H9 (cell line): ENCODE measurements around the gene ADH5. TPM values are rescaled to one million over a fixed set of nuclear protein-coding genes. Genes with fewer than 3 reads are reported as not detected.

Experiments used
- DNase-seq: peaks from one replicate; pipeline ENCODE4 v3.0.0-alpha.2; 2017
- H2AFZ ChIP-seq: one replicate; pipeline ENCODE4 v1.6.1; 2013; ENCODE audit warnings: mild to moderate bottlenecking, low read length, control low read depth, moderate library complexity
- H2AK5ac ChIP-seq: 2 replicates; pipeline ENCODE4 v1.6.1; 2013; ENCODE audit warnings: low read length, control low read depth, mixed read lengths; ENCODE audit not compliant: insufficient read length
- H2BK120ac ChIP-seq: one replicate; pipeline ENCODE4 v1.6.1; 2013; ENCODE audit warnings: low read depth, mild to moderate bottlenecking, low read length, control low read depth, inconsistent platforms; ENCODE audit not compliant: poor library complexity, severe bottlenecking
- H2BK12ac ChIP-seq: 2 replicates; pipeline ENCODE4 v1.6.1; 2013; ENCODE audit warnings: low read length, control low read depth, mixed read lengths, low read depth; ENCODE audit not compliant: insufficient read length
- H2BK15ac ChIP-seq: 2 replicates; pipeline ENCODE4 v1.6.1; 2013; ENCODE audit warnings: low read depth, low read length, control low read depth
- H2BK20ac ChIP-seq: one replicate; pipeline ENCODE4 v1.6.1; 2013; ENCODE audit warnings: low read depth, mild to moderate bottlenecking, low read length, control low read depth, inconsistent platforms; ENCODE audit not compliant: poor library complexity, severe bottlenecking
- H2BK5ac ChIP-seq: 2 replicates; pipeline ENCODE4 v1.6.1; 2013; ENCODE audit warnings: low read length, control low read depth, mixed read lengths; ENCODE audit not compliant: insufficient read length
- H3K14ac ChIP-seq: 2 replicates; pipeline ENCODE4 v1.6.1; 2013; ENCODE audit warnings: low read length, control low read depth; ENCODE audit not compliant: insufficient read depth
- H3K18ac ChIP-seq: 2 replicates; pipeline ENCODE4 v1.6.1; 2013; ENCODE audit warnings: low read depth, mild to moderate bottlenecking, mixed read lengths, low read length, control low read depth; ENCODE audit not compliant: insufficient read length
- H3K23ac ChIP-seq: 2 replicates; pipeline ENCODE4 v1.6.1; 2013; ENCODE audit warnings: low read length, control low read depth, mixed read lengths, low read depth; ENCODE audit not compliant: insufficient read length
- H3K23me2 ChIP-seq: 2 replicates; pipeline ENCODE4 v1.6.1; 2013; ENCODE audit warnings: low read depth, mild to moderate bottlenecking, mixed read lengths, low read length, control low read depth; ENCODE audit not compliant: insufficient read length, poor library complexity, severe bottlenecking
- H3K27ac ChIP-seq: 2 replicates; pipeline ENCODE4 v1.5.1; 2013; ENCODE audit warnings: low read length, control low read depth, mixed read lengths, low read depth; ENCODE audit not compliant: insufficient read length
- H3K27me3 ChIP-seq: 2 replicates; pipeline ENCODE4 v1.6.1; 2013; ENCODE audit warnings: low read length, control low read depth, inconsistent platforms; ENCODE audit not compliant: insufficient read depth
- H3K4ac ChIP-seq: 2 replicates; pipeline ENCODE4 v1.6.1; 2013; ENCODE audit warnings: low read depth, mild to moderate bottlenecking, control low read depth, inconsistent platforms, low read length, moderate library complexity
- H3K4me1 ChIP-seq: 2 replicates; pipeline ENCODE4 v1.6.1; 2013; ENCODE audit warnings: low read length, control low read depth, inconsistent platforms; ENCODE audit not compliant: insufficient read depth
- H3K4me2 ChIP-seq: 2 replicates; pipeline ENCODE4 v1.6.1; 2013; ENCODE audit warnings: low read length, control low read depth, mixed read lengths; ENCODE audit not compliant: insufficient read length, insufficient read depth
- H3K56ac ChIP-seq: 2 replicates; pipeline ENCODE4 v1.6.1; 2013; ENCODE audit warnings: low read depth, mild to moderate bottlenecking, mixed read lengths, low read length, control low read depth; ENCODE audit not compliant: insufficient read length
- H3K79me1 ChIP-seq: 2 replicates; pipeline ENCODE4 v1.6.1; 2013; ENCODE audit warnings: low read depth, mild to moderate bottlenecking, moderate library complexity, low read length, control low read depth, inconsistent platforms; ENCODE audit not compliant: insufficient read depth, poor library complexity, severe bottlenecking
- H3K79me2 ChIP-seq: 2 replicates; pipeline ENCODE4 v1.6.1; 2013; ENCODE audit warnings: low read length, control low read depth, inconsistent platforms; ENCODE audit not compliant: insufficient read depth
- H3K9ac ChIP-seq: 2 replicates; pipeline ENCODE4 v1.6.1; 2013; ENCODE audit warnings: low read length, control low read depth, mixed read lengths; ENCODE audit not compliant: insufficient read length; ENCODE audit errors: extremely low read depth
- H3K9me3 ChIP-seq: one replicate; pipeline ENCODE4 v1.6.1; 2013; ENCODE audit warnings: low read depth, low read length, inconsistent platforms; ENCODE audit not compliant: control insufficient read depth
- H3T11ph ChIP-seq: one replicate; pipeline ENCODE4 v1.6.1; 2013; ENCODE audit warnings: mild to moderate bottlenecking, low read length, control low read depth, inconsistent platforms
- H4K20me1 ChIP-seq: one replicate; pipeline ENCODE4 v1.6.1; 2013; ENCODE audit not compliant: control insufficient read depth, insufficient read length, insufficient read depth
- H4K5ac ChIP-seq: 2 replicates; pipeline ENCODE4 v1.6.1; 2013; ENCODE audit warnings: low read depth, mild to moderate bottlenecking, mixed read lengths, low read length, control low read depth; ENCODE audit not compliant: insufficient read length
- H4K8ac ChIP-seq: replicated peaks from 2 replicates; pipeline ENCODE4 v1.6.1; 2013; ENCODE audit warnings: low read length, control low read depth, mixed read lengths, low read depth; ENCODE audit not compliant: insufficient read length
- H4K91ac ChIP-seq: 2 replicates; pipeline ENCODE4 v1.6.1; 2013; ENCODE audit warnings: low read depth, mild to moderate bottlenecking, moderate library complexity, mixed read lengths, low read length, control low read depth; ENCODE audit not compliant: insufficient read length
- H3K27ac Mint-ChIP-seq, 3 experiments: 2 replicates in 2 of 3; 3 replicates in 1 of 3; pipeline ENCODE4 v1.8.0; 2020 to 2021; ENCODE audit warnings: mixed read lengths in 3 of 3, mild to moderate bottlenecking in 1 of 3, moderate library complexity in 1 of 3
- H3K27me3 Mint-ChIP-seq: 2 replicates; pipeline ENCODE4 v1.8.0; 2021; ENCODE audit warnings: low read depth, mild to moderate bottlenecking, moderate library complexity, mixed read lengths
- H3K36me3 Mint-ChIP-seq, 3 experiments: 2 replicates in 2 of 3; 3 replicates in 1 of 3; pipeline ENCODE4 v1.8.0; 2020 to 2021; ENCODE audit warnings: low read depth in 3 of 3, mixed read lengths in 3 of 3; ENCODE audit not compliant: insufficient read depth in 1 of 3
- H3K4me1 Mint-ChIP-seq, 2 experiments: 2 replicates each; pipeline ENCODE4 v1.8.0; 2020; ENCODE audit warnings: mixed read lengths in 2 of 2
- H3K4me3 Mint-ChIP-seq, 2 experiments: 2 replicates in 1 of 2; 3 replicates in 1 of 2; pipeline ENCODE4 v1.8.0; 2020 to 2021; ENCODE audit warnings: mild to moderate bottlenecking in 2 of 2, mixed read lengths in 2 of 2, moderate library complexity in 1 of 2
- H3K9me3 Mint-ChIP-seq, 2 experiments: 2 replicates in 1 of 2; 3 replicates in 1 of 2; pipeline ENCODE4 v1.8.0; 2020; ENCODE audit warnings: mild to moderate bottlenecking in 2 of 2, mixed read lengths in 2 of 2, moderate library complexity in 1 of 2
- CTCF ChIP-seq: fragments of 200-600 bp; sonication (generic); conservative IDR thresholded peaks from 3 replicates; pipeline ENCODE4 v1.8.0; 2021; ENCODE audit warnings: antibody characterized with exemption, mild to moderate bottlenecking
- WGBS: extraction: QIAGEN DNeasy Blood & Tissue Kit; methylation state at CpG from one replicate; pipeline ENCODE4 v1.1.7; 2013; ENCODE audit warnings: missing lambda C conversion rate, low lambda C conversion rate, mixed read lengths; ENCODE audit not compliant: insufficient read length; ENCODE audit errors: extremely low coverage; 5-methylcytosine and 5-hydroxymethylcytosine counted together
- total RNA-seq: library from RNA; stranded (reverse); gene quantifications from 2 replicates; pipeline ENCODE4 v1.2.1, GENCODE V29; 2021

The ADH5 gene
- total RNA-seq, 1 experiment from 2014 or later = 284 TPM

GRCh38 chr4:99076292-99076976 lies 12.2 kb downstream of the ADH5 start:
- H2AK5ac ChIP-seq = no peak overlapping the region
- H3K27ac ChIP-seq = no peak overlapping the region
- no peak overlapping the region for H4K5ac ChIP-seq
- H3K4me3 Mint-ChIP-seq = no peak overlapping the region
- H3T11ph ChIP-seq = no peak overlapping the region
- H3K27ac Mint-ChIP-seq = no peak overlapping the region
- no peaks in the 10 kb centered on the region for H4K20me1 ChIP-seq
- WGBS = no CpG with 5 or more reads among the region's 5 CpGs
- H3K36me3 Mint-ChIP-seq = peaks cover 60 to 88% (median 87%) of the 10 kb centered on the region in 3 experiments
- no peak overlapping the region for H2BK5ac ChIP-seq
- H3K9me3 Mint-ChIP-seq = no peaks in the 10 kb centered on the region
- H3K79me1 ChIP-seq = no peaks in the 10 kb centered on the region
- H3K56ac ChIP-seq = no peak overlapping the region
- no peak for DNase-seq
- no peaks in the 10 kb centered on the region for H3K4me1 ChIP-seq
- no peak overlapping the region for H3K4ac ChIP-seq
- H3K79me2 ChIP-seq = 0 out of 2 replicates have a peak, but pooled peaks cover 1% of the 10 kb centered on the region
- H3K4me1 Mint-ChIP-seq = no peaks in the 10 kb centered on the region
- H3K23ac ChIP-seq = no peak overlapping the region
- TF ChIP-seq CTCF = no peak
- H3K23me2 ChIP-seq = no peaks in the 10 kb centered on the region
- H2BK120ac ChIP-seq = no peak overlapping the region
- no peak overlapping the region for H4K91ac ChIP-seq
- no peak overlapping the region for H3K4me2 ChIP-seq
- H3K9ac ChIP-seq = no peak overlapping the region
- H3K27me3 Mint-ChIP-seq = no peaks in the 10 kb centered on the region
- H2AFZ ChIP-seq = no peak overlapping the region
- no peaks in the 10 kb centered on the region for H3K9me3 ChIP-seq
- no peak overlapping the region for H4K8ac ChIP-seq
- no peak overlapping the region for H3K14ac ChIP-seq
- H3K18ac ChIP-seq = no peak overlapping the region
- H2BK20ac ChIP-seq = no peak overlapping the region
- no peak overlapping the region for H2BK15ac ChIP-seq
- no peak overlapping the region for H2BK12ac ChIP-seq
- no peaks in the 10 kb centered on the region for H3K27me3 ChIP-seq
